HEK293T (cell line): ENCODE measurements around the gene CDH3.

Source experiments
- CTCF ChIA-PET: fragments of 350-600 bp; formaldehyde crosslinking; extraction: SDS; loops from one replicate; lab custom pipeline; 2021; ENCODE audit warnings: antibody characterized with exemption, inconsistent platforms; lab: Yijun Ruan, JAX
- POLR2A ChIA-PET: fragments of 350-600 bp; formaldehyde crosslinking; extraction: SDS; loops from one replicate; lab custom pipeline; 2020; ENCODE audit warnings: antibody characterized with exemption, inconsistent platforms; lab: Yijun Ruan, JAX
- DNase-seq: peaks from one replicate; pipeline ENCODE4 v3.0.0; 2012; ENCODE audit warnings: mixed read lengths; ENCODE audit errors: extremely low spot score
- ARNT ChIP-seq: fragments of 450-650 bp; IDR thresholded peaks from 2 replicates; pipeline ENCODE4 v1.6.1; 2017; ENCODE audit warnings: mild to moderate bottlenecking
- BHLHE40 ChIP-seq: fragments of 450-650 bp; IDR thresholded peaks from 2 replicates; pipeline ENCODE4 v1.6.1; 2016; ENCODE audit warnings: mild to moderate bottlenecking, moderate library complexity, borderline replicate concordance
- CTBP1 ChIP-seq: fragments of 450-650 bp; IDR thresholded peaks from 2 replicates; pipeline ENCODE4 v1.6.1; 2016; ENCODE audit warnings: borderline replicate concordance
- ELF4 ChIP-seq: fragments of 450-650 bp; IDR thresholded peaks from 2 replicates; pipeline ENCODE4 v1.6.1; 2017; ENCODE audit warnings: antibody characterized with exemption
- FOXA1 ChIP-seq: fragments of 450-650 bp; IDR thresholded peaks from 2 replicates; pipeline ENCODE4 v1.6.1; 2016; ENCODE audit warnings: mild to moderate bottlenecking
- FOXK2 ChIP-seq: fragments of 450-650 bp; IDR thresholded peaks from 2 replicates; pipeline ENCODE4 v1.6.1; 2016; ENCODE audit warnings: mild to moderate bottlenecking
- FOXM1 ChIP-seq: fragments of 450-650 bp; IDR thresholded peaks from 2 replicates; pipeline ENCODE4 v1.6.1; 2017; ENCODE audit warnings: mild to moderate bottlenecking, borderline replicate concordance
- HDGF ChIP-seq: fragments of 450-650 bp; IDR thresholded peaks from 2 replicates; pipeline ENCODE4 v1.6.1; 2017; ENCODE audit warnings: antibody characterized with exemption, borderline replicate concordance
- L3MBTL2 ChIP-seq: fragments of 450-650 bp; conservative IDR thresholded peaks from 2 replicates; pipeline ENCODE4 v1.6.1; 2016; ENCODE audit warnings: mild to moderate bottlenecking
- LEF1 ChIP-seq: fragments of 450-650 bp; IDR thresholded peaks from 2 replicates; pipeline ENCODE4 v1.6.1; 2017; ENCODE audit warnings: mild to moderate bottlenecking, borderline replicate concordance
- NFRKB ChIP-seq: fragments of 450-650 bp; IDR thresholded peaks from 2 replicates; pipeline ENCODE4 v1.6.1; 2016; ENCODE audit warnings: mild to moderate bottlenecking, moderate library complexity
- SP1 ChIP-seq: fragments of 450-650 bp; IDR thresholded peaks from 2 replicates; pipeline ENCODE4 v1.6.1; 2017
- SUZ12 ChIP-seq: fragments of 450-650 bp; IDR thresholded peaks from 2 replicates; pipeline ENCODE4 v1.6.1; 2016; ENCODE audit warnings: mild to moderate bottlenecking
- TARDBP ChIP-seq: fragments of 450-650 bp; IDR thresholded peaks from 2 replicates; pipeline ENCODE4 v1.6.1; 2016
- ZNF384 ChIP-seq: fragments of 450-650 bp; IDR thresholded peaks from 2 replicates; pipeline ENCODE4 v1.6.1; 2016
- TF ChIP-seq, protein P1 (sequence below): fragments of 450-650 bp; IDR thresholded peaks from 2 replicates; pipeline ENCODE4 v1.6.1; 2016

The CDH3 gene

DNA sequence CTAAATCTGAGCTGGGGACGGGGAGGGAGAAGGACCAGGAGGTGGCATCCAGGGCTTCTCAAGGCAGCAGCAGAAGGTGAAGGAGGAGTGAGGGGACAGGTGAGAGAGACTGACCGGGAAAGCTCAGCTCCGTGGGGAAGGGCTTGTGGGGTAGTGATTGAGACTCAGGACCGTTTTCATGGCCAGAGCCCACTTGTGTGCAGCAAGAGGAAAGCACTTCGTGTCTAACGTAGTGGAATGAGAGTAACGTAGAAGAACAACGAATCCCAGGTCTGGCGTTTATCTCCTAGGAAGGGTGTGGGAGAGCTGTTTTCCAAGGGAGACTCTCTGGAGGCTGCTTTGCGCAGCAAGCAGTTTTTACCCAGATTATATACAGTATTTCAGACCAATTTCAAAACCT lies 1.3 kb upstream of the CDH3 start:
- no peak for DNase-seq
- CTCF ChIA-PET: interaction anchor here (0.6 to 1.7 kb wide), 5 partner anchors 9 to 374 kb away, joined by 3 to 7 read pairs (median 5); no protein-coding TSS in a partner anchor
- POLR2A ChIA-PET: interaction anchor here (0.7 to 1.1 kb wide), 2 partner anchors 13 to 15 kb away, joined by 4 read pairs; no protein-coding TSS in a partner anchor
- TF ChIP-seq, protein P1, sequence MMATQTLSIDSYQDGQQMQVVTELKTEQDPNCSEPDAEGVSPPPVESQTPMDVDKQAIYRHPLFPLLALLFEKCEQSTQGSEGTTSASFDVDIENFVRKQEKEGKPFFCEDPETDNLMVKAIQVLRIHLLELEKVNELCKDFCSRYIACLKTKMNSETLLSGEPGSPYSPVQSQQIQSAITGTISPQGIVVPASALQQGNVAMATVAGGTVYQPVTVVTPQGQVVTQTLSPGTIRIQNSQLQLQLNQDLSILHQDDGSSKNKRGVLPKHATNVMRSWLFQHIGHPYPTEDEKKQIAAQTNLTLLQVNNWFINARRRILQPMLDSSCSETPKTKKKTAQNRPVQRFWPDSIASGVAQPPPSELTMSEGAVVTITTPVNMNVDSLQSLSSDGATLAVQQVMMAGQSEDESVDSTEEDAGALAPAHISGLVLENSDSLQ: no peak
- TF ChIP-seq LEF1: no peak
- TF ChIP-seq CTBP1: no peak
- no peak for TF ChIP-seq ELF4
- no peak for TF ChIP-seq BHLHE40
- no peak for TF ChIP-seq FOXA1
- no peak for TF ChIP-seq ARNT
- TF ChIP-seq HDGF: no peak
- TF ChIP-seq L3MBTL2: no peak
- TF ChIP-seq SUZ12: no peak
- no peak for TF ChIP-seq ZNF384
- no peak for TF ChIP-seq NFRKB
- no peak for TF ChIP-seq SP1
- TF ChIP-seq FOXK2: no peak
- TF ChIP-seq FOXM1: no peak
- no peak for TF ChIP-seq TARDBP

DNA sequence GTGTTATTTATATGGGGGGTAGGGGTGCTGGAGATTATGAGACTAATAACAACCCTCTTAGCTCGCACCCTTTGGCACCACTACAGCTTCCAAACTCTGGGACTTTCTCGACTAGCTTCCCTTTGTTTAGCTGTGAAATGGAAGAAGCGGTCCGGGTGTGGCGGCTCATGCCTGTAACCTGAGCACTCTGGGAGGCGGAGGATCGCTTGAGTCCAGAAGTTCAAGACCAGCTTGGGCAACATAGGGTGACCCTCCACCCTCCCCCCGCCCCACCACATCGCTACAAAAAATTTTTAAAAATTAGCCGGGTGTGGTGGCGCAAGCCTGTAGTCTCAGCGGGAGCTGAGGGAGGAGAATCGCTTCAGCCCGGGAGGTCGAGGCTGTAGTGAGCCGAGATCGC lies 814 bp upstream of the CDH3 start:
- DNase-seq: no peak
- POLR2A ChIA-PET: interaction anchor here (0.7 to 1.1 kb wide), 2 partner anchors 12 to 15 kb away, joined by 4 read pairs; no protein-coding TSS in a partner anchor
- CTCF ChIA-PET: interaction anchor here (0.6 to 1.7 kb wide), 5 partner anchors 9 to 373 kb away, joined by 3 to 7 read pairs (median 5); no protein-coding TSS in a partner anchor
- no peak for TF ChIP-seq BHLHE40
- no peak for TF ChIP-seq FOXA1
- no peak for TF ChIP-seq CTBP1
- no peak for TF ChIP-seq FOXM1
- no peak for TF ChIP-seq ZNF384
- no peak for TF ChIP-seq LEF1
- no peak for TF ChIP-seq NFRKB
- TF ChIP-seq SP1: no peak
- TF ChIP-seq, protein P1: no peak
- no peak for TF ChIP-seq ELF4
- no peak for TF ChIP-seq TARDBP
- no peak for TF ChIP-seq HDGF
- no peak for TF ChIP-seq L3MBTL2
- no peak for TF ChIP-seq FOXK2
- TF ChIP-seq ARNT: no peak
- TF ChIP-seq SUZ12: no peak

- no peak for DNase-seq
- TF ChIP-seq TARDBP (no peak), BHLHE40 (no peak), ZNF384 (no peak), FOXM1 (no peak), L3MBTL2 (no peak), HDGF (no peak), FOXK2 (no peak), ELF4 (no peak), FOXA1 (no peak), SUZ12 (no peak), NFRKB (no peak), LEF1 (no peak), ARNT (no peak), CTBP1 (no peak)
- TF ChIP-seq, protein P1: no peak
- ChIA-PET CTCF (no interaction called here), POLR2A (no interaction called here)
Measured at GRCh38 chr16:68645494-68646388, 631 bp downstream of the CDH3 start.

GRCh38 chr16:68646953-68647659 lies 2.0 kb downstream of the CDH3 start:
- ChIA-PET CTCF (interaction anchor here (0.6 kb wide), 1 partner anchor 250 kb away, joined by 6 read pairs; no protein-coding TSS in a partner anchor), POLR2A (no interaction called here)
- no peak for TF ChIP-seq ARNT
- no peak for TF ChIP-seq CTBP1
- no peak for TF ChIP-seq HDGF
- no peak for TF ChIP-seq ELF4
- no peak for TF ChIP-seq LEF1
- no peak for TF ChIP-seq SUZ12
- no peak for TF ChIP-seq TARDBP
- TF ChIP-seq FOXK2: no peak
- no peak for TF ChIP-seq ZNF384
- TF ChIP-seq L3MBTL2: no peak
- no peak for TF ChIP-seq BHLHE40
- TF ChIP-seq, protein P1: no peak
- no peak for TF ChIP-seq FOXM1
- TF ChIP-seq FOXA1: no peak
- no peak for TF ChIP-seq NFRKB
- no peak for TF ChIP-seq SP1
- no peak for DNase-seq
